GM21825 (cell line): ENCODE results near the gene THSD4.

ENCODE experiments used
- ATAC-seq: cut with Tn5 transposase; IDR thresholded peaks from one replicate; pipeline ENCODE4 v1.9.1; 2021; ENCODE audit warnings: mild to moderate bottlenecking, moderate library complexity; ENCODE audit not compliant: unreplicated experiment

THSD4 gene

DNA sequence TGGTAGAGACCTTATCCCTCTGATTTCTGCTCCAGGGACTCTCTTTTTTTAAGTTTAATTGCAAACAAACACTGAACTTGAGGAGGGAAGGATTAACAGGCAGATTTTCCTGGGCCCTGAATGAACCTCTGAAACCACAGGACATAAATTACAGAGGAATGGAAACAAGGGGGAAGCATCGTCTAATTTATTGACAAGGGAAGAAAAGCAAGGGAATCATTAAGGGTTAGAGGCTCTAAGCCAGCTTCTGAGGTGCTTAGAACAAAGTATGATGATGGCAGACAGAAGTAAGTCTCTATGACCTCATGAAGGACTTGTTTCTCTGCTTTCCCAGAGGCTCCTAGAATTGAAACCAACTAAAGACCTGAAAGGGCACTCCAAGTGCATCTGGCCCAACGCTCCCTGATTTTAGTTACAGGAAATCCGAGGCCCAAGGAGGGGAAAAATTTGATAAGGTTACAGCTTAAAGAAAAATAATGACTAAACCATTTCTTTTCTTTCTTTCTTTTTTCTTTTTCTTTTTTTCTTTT is 450.4 kb downstream of the THSD4 start:
- no peak for ATAC-seq

DNA sequence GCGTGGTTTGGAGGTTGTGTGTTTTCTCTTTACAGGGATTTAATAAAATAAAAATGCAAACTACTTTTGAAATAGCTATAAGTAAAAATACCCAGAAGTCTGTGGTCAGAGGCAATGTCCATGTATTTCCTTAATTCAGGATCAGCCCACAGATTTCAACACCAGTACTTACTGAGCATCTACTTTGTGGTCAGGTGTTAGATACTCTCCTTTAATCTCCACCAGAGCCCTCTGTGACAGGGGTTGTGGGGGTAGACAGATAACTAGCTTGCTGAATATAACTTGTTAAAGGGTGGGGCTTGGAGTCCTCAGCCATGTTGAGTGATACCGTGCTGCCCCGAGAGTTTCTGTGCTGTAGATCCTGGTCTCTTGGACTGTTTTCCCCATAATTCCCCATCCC is 451.0 kb downstream of the THSD4 start:
- no peak for ATAC-seq

DNA sequence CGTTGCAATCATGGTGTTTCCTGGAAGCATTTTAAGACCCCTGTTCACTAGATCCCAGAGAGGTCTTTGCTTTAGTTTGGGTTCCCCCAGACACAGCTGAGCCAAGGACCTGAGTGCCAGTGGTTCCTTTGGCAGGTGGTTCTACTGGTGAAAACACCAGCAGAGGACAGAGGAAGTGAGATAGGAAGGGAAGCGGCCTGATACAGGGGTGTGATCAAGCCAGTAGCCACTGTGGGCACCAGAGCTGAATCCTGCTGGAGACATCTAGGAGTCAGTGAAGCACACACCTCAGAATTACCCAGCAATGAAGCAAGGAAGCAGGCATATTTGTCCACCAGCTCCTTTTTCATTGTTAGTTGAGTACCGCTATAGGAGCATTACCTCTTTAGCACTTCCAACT is 451.9 kb downstream of the THSD4 start:
- ATAC-seq = no peak

DNA sequence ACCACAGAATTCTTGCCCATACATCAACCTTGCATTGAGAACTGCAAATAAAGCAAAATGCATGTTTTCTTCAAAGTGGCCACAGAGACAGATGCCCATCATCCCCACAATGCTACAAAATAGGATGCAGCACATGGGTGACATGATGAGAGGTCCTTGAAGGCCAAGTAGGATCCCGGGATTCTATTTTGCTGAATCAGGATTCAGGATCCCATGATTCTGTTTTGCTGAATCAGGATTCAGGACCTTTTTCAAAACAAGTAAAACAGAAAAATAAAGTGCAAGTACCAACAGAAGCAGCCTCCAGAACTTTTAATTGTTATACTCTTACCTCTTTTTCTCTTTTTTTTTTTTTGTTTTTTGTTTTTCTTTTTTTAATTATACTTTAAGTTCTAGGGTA is 453.0 kb downstream of the THSD4 start:
- ATAC-seq = no peak

DNA sequence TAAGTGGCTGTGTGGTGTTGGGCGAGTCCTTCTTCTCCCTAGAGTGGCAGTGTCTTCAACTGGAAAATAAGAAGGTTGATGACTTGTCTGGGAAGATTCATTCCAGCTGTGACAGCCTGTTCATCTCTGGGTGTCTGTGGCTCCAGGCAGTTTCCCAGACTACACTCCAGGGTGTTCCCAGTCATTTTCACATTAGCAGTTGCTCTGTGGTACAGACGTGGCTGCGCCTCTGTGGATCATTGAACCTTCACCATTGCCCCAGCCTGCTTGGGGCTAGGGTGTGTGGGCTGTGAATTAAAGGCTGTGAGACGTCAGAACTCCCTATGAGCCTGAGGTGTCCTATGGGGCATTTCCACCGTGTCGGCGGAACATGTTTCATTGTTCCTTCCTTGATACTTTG is 455.5 kb downstream of the THSD4 start:
- ATAC-seq = no peak

DNA sequence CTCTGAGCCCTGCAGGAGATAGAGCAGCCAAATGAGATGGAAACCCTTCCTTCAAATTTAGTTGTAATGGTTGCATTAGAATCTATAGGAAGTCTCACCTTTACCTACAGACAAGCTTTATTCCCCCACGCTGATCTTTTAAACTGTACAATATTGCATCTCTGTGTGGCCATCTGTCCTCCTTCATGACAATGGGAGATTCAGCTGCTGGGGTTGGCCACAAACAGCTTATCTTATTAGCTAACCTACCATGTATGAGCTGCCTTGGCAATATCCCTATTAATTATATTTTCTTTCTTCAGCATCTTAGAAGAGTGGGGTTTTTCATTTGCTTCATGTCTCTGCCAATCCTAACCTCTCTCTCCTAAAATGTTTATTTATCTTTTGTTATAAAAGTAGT is 456.4 kb downstream of the THSD4 start:
- ATAC-seq = no peak

- no peak for ATAC-seq
Measured at GRCh38 chr15:71572452-71573053, 457.3 kb downstream of the THSD4 start.

DNA sequence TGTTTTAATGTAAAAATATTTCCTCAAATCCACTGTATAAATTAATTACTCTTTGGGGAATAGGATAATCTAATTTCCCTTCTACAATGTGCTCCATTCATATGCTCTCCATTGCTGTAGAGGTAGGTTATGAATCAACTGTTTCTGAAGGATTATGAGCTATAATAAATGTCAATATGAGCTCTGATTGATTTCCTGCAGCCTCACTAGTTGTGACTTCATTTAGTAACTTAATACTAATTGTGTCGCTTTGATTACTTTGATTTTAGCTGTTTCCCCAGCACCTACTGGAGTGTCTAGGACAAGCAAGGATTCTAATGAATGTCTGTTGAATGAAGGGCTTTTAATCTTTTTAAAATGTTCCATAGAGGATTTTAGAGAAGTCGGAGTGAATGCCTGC is 458.3 kb downstream of the THSD4 start:
- no peak for ATAC-seq

DNA sequence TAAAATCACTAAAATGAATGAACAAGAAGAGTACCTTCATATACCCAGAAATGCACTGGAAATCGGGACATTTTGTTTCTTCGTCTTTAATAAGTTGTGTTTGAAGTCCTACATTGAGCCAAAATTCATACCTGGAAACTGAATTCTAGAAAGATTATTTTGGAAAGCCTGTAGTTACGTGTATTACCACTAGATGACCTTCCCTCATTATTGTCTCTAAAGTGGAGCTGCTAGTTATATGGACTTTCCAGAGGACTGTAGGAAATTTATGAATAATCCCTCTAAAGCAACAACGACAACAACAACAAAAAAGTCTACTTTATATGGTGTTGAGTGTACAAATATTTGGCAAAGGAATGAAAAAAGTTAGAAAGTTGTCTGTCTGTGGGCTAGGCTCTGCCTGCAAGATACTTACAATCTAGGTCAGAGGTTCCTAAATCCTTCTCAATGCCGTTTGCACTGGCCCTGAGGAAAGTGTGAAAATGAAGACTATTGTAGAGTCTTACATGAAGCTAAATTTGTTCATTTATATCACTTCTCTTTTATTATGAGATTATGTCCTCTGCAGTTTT is 460.3 kb downstream of the THSD4 start:
- ATAC-seq = no peak

DNA sequence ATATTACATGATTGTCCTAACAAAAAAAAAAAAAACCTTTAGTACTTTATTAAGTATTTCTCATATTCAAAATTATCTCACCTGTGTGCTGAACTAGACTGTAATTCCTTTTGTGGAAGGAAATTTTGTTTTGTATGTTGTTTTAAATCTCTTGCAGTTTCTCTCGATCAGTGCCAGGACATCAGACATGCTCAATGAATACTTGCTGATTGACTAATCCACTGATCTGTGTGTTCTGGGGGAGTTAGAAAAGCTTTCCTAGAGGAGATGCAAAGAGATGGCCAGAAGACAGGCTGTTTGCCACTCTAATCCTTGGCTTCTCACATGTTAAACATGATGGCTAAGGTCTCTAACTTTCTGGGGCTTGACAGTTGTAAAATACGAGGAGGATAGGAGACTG is 461.8 kb downstream of the THSD4 start:
- ATAC-seq = no peak

GRCh38 chr15:71581398-71581930 is 466.2 kb downstream of the THSD4 start:
- ATAC-seq = no peak

DNA sequence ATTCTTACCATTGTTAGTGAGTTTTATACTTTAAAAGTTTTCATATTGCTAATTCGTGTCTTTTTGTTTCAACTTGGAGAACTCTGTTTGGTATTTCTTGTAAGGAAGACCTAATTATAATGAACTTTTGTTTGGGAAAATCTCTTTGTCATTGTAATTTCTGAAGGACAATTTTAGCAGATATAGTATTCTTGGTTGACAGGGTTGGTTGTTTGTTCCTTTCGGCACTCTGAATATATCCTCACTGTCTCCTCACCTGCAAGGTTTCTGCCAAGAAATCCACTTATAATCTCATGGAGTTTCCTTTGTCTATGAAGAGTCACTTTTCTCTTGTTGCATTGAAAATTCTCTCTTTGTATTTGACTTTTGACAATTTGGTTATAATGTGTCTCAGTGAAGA is 469.9 kb downstream of the THSD4 start:
- no peak for ATAC-seq

DNA sequence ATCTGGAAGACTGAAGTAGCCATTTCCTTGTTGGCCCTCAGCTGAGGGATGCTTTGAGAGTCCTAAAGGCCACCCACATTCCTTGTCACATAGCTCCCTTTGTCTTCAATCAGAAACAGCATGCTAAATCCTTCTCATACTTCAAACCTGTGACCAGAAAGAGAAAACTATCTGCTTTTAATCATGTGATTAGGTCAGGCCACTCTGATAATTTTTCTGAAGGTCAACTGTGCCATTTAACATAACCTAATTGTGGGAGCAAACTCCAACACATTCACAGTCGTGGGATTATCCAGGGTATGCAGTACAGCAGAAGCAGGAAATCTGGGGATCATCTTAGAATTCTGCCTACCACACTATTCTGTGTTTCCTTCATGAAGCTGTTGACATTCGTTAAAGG is 471.2 kb downstream of the THSD4 start:
- no peak for ATAC-seq

GRCh38 chr15:71588746-71589145 is 473.5 kb downstream of the THSD4 start:
- ATAC-seq = no peak

DNA sequence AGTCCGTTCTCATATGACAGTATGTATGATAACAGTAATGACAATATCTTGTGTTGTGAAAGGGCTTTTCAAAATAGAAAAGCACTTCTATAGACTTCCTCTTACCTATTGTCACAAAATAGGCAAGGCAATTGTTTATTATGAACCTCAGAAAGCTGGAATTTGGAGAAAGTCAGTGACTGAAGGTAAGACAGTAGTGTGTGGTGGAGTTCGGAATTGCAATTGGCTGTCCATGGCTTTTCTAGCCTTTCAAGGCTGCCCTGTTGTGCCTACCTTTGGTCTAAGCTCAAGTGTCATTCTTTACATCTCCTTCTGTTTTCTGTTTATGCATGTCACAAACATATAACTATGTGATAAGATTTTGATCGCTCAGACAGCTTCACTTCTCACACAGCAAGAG is 475.8 kb downstream of the THSD4 start:
- ATAC-seq = no peak

DNA sequence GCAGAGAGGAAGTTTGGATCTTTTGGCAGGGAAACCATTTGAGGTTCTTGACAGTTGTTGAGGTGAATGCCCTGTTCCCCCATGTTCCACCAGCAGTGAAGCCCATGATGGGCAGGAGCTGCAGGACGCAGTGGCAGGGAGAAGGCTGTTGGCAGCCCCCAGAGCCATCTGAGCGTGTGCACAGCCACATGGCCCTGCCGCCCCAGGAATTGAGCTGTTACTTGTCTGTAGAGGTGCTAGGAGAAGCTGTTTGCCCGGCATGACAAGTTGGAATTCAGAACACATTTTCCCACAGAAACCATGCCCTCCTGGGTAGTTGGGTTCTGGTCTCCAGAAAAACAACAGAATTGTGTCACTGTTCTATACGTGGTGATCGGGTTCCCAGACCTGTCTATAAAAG is 476.9 kb downstream of the THSD4 start:
- no peak for ATAC-seq

- no peak for ATAC-seq
Measured at GRCh38 chr15:71595846-71596553, 480.7 kb downstream of the THSD4 start.

- ATAC-seq = no peak
Measured at GRCh38 chr15:71596672-71597071, 481.4 kb downstream of the THSD4 start.

DNA sequence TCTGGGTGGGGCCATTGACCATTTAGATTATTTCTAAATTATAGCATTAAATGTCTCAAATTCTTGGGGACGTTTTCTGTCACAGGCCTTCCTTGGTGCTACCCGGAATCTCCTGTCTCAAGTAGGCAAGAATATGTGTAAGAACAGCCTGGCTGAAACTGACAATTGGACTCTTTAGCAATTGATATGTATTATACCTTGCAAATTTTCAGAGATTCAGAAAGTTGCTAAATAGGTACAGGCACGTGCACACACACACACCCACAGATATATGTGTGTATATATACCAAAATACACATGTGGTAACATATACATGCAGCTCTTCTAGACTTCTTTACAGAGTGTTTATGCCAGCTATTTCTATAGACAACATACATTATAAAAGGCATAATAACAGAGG is 481.9 kb downstream of the THSD4 start:
- ATAC-seq = no peak

DNA sequence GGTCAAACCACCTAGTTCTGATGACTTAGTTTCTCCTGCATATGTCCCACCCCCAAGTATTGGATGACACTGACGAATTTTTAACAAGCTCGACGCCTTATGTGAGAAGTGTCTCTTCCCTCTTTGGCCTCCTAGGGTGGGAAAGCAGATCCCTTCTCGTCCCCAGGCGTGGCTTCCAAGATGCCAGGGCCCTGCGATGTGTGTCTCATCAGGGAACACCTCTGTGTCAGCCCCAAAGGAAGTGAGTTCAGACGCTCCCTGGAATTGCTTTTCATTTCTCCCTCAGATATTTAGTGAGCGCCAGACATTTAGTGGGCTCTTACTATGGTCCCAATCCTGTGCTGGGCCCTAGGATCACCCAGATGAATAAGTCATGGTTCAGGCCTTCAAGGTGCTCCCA is 482.4 kb downstream of the THSD4 start:
- ATAC-seq = no peak

- no peak for ATAC-seq
Measured at GRCh38 chr15:71598741-71599140, 483.5 kb downstream of the THSD4 start.
